Inferior parietal cortex (tissue), 1 donor: ENCODE results near the gene RAMP3.
"Not testable (repeated sequence)": the region's sequence is repeated elsewhere in the genome, so short reads cannot be mapped to it uniquely, and the experiment has no call there.

ENCODE experiments used
- DNase-seq: peaks from one replicate; pipeline ENCODE4 v3.0.0-alpha.2; 2016; ENCODE audit errors: extremely low spot score

Gene RAMP3

DNA sequence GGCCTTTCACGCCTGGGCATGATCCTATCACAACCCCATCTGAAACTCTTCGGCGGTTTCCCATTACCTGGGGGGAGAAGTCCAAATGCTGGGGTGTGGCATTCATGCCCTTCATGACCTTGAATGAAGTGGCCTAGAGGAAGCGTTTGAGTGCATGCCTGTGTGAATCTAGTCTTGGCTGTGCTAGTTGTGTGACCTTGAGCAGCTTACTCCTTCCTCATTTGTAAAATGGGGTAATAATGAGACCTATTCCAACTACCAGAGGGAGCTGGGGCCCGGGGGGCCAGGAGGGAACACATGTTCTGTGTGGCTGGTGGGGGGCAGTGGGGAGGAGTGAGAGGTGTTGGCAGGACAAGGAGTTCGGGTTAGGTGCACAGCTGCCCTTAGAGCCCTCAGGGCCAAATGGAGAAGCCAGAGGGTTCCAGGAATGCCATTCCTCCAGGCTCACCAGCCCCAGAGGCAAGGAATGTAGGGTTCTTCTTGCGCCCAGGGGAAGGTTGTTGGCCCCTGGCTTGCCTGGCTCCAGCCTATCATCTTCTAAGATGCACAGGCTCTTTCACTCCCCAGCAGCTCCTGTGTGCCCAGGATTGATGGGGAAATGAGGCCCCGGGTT is 24.8 kb upstream of the RAMP3 start:
- no peak for DNase-seq

DNA sequence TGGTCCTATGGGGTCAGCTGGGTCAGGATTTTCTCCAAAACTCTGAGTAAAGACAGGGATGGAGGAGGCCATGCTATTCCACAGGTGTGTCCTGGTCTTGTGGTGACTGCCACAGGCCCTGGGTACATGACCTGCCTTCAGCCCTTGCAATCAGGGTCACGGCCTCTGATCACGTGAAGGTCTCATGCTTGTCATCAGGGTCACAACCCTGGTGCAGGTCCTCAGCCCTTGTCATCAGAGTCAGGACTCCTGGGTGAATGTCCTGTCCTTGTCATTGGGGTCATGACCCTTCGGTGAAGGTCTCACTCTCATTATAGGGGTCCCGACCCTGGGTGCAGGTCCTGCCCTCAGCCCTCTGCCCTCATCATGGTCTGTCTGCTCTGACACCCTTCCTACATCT is 24.2 kb upstream of the RAMP3 start:
- DNase-seq: no peak

DNA sequence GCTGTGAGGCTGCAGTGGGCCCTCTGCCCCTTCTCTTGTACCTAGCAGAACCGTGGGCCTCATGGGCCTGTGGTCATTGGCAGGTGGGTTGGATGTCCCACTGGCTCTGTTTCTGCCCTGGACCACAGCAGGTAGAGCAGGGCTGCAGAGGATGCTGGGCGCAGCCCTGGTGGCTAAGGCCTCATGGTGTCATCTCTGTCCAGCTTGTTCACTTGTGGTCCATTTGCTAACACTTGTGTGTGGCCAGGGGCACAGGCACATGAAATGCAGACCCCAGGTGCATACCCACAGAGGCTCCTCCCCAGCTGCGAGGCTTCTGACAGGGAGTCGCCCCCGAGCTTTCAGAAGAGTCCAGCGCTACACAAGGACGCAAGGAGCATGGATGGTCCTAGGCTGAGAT is 23.7 kb upstream of the RAMP3 start:
- no peak for DNase-seq

DNA sequence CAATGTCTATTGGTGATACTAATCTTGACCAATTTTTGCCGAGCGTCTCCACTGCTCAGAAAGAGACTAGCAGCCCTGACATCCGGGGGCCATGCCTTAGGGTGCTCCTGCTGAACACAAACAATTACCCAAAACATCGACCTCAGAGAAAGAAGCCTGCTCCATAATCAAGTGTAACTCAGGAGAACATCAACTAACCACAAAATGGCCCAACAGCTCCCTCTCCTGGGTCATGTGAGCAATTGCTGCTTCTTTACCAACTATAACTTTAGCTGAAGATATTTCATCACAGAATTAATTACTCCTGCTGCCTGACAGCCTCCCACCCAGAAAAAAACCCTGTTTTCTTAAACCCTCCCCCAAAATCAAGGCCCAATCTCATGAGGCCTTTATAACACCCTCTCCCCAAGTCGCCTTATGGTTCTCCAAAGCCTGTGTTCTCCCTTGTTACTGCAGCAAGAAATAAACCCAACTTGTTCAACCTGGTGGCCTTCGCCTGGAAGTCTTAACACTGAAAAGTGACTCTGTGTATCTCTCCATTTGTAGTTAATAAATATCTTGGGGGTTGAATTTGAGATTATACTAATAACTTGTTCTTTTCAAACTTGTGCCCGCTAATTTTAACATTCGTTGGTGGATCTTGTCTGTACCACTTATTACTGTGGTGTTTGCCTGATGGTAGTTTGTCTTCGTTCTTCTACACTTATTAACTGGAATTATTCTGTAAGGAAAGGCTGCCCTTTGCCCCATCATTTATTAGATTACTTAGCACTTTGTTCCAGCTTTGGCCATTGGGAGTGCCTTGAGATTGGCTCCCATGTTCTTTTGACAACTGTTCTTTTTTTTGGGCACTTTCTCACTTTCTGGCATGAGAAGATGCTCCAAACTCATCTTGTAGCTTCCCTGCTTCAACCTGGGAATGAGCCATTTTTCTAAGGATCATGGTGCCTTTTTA is 21.2 kb upstream of the RAMP3 start:
- DNase-seq: peak; percentile 94

DNA sequence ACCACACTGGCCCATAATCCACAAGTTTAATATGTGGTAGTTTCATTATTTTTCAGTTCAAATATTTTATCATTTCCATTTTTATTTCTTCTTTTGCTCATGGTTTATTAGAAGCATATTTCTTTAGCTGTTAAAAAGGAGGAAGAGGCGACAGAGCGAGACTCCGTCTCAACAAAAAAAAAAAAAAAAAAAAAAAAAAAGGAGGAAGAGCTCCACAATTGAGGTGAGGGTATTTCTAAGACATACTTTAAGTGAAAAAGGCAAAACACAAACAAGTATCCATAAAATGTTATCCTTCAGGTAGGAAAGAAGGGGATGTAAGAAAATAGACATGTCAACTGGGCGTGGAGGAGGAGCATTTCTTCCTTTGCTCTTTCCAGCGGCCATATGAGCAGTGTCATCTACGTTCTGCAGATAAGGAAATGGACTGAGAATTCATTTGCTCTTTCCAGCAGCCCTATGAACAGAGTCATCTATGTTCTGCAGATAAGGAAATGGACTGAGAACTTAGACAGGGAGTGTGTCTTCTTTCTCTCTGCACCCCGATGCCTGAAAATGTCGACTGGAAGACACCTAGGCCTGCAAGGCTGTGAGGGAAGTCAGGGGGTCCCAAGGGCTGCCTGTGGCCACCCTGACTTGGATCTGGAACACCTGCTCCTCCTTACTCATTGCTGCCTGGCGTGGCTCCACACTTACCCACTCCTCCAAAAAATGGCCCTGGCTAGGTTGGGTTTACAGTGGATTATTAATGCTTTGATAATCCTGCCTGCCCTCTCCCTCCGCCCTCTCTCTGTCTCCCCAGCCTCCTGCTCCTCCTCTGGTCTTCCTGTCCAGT is 18.9 kb upstream of the RAMP3 start:
- DNase-seq: no peak

DNA sequence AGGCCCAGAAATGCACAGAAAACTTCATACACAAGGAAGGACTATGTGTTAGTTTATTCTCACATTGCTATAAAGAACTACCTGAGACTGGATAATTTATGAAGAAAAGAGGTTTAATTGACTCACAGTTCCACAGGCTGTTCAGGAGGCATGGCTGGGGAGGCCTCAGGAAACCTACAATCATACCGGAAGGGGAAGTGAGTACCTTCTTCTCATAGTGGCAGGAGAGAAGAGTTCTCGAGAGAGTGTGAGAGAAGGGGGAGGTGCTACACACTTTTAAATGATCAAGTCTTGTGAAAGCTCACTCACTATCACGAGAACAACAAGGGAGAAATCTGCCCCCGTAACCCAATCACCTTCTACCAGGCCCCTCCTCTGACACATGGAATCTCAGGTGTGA is 16.8 kb upstream of the RAMP3 start:
- no peak for DNase-seq

DNA sequence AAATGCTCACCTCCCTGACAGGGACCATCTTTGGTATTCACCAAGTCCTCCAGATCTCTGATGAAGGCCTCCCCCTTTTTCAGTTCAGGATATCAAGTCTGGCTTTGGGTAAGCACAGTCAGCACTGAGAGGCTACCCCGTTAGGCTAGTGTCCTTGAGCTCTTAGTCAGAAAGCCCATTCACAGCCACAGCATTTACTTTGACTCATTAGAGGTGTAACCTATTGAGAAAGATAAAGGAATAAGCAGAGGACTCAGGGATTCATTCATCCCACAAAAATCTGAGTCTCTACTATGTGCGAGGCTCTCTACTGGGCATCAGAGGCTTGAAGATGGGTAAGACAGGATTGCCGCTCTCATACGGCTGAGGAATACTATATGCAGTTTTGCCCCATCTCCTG is 14.0 kb upstream of the RAMP3 start:
- no peak for DNase-seq

DNA sequence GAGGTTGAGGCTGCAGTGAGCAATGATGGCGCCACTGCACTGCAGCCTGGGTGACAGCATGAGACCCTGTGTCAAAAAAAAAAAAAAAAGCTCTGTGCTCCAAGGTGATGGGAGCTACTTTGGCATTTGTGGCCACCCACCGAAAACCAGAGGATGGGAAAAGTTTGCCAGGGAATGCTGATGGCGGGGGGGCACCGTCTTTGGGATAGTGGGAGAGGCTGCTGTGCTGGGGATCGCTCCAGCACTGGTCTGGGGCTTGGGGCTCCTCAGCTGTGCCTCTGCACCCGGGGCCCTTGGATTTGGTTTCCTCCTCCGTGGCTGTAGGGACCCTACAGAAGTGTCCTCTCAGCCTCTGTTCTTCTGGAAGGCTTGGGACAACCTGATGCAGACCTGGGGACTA is 11.7 kb upstream of the RAMP3 start:
- no peak for DNase-seq

DNA sequence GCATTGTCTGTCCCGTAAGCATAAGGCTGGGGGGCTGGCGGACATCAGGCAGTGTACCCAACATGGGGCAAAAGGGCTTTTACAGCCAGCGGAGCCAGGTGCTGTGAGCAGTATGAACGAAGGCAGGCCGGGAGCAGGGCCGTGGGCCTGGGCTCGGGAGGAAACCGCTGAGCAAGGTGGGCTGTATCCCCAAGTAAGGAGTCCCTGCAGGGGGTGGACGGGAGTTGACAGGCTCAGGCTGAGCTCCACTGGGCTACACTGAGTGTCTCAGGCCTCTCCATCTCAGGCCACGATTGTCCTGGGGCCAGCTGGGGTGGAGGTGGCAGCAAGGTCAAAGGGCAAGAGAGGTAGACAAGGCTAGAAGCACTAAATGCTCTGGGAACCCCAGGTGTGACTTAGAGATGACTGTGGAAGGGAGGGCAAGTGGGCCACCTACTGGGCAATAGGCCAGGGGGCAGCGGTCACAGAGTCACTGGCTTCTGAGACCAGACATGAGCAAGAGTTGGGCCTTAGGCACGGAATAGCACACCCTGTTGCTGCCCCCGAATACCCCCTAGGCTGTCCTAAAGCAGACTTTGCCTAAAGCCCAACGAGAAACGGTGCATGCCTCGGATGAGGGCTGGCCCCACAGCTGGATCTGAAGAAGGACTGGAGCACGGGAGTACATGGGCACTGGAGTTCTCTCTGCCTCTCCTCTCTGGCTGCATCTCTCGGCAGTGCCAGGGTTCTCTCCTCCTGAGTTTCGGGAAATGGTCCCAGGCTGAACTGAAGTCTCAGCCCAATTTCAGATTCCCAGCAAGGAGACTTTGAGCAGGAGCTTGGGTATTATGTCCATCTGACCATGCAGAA is 10.8 kb upstream of the RAMP3 start:
- DNase-seq: no peak

DNA sequence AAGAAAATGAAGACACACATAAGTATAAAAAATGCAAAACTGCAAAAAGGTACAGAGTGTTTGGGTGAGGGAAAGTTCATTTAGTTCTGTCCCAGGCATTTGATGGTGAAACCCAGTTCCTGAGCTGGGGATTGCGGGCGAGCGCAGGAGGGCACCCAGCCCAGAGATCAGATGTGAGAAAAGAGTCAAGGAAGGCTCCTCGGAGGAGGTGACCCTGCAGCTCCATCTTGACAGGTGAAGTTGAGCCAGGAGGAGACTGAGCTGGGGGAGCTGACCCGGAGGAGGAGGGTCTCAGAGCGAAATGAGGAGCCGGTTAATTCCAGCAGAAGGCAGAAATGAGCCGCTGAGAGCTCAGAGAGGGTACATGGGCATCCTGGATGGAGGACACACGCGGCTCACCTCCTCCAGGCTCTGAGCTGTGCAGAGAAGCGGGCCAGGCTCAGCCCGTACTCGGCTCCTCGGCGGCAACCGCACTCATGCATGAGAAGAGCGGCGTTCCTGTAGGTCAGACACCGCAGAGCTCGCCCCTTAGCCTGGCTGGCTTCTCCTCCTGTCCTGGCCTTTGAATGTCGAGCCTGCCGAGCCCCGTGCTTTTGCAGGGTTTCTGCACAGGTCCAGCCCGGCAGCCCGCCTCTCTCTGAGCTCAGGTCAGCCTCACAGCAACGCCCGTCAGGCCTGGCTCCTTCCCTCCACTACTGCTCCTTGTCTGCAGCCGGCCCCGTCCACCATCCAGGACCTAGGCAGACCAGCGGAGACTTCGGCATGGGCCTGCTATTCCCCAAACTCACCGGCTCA is 9.5 kb upstream of the RAMP3 start:
- no peak for DNase-seq

DNA sequence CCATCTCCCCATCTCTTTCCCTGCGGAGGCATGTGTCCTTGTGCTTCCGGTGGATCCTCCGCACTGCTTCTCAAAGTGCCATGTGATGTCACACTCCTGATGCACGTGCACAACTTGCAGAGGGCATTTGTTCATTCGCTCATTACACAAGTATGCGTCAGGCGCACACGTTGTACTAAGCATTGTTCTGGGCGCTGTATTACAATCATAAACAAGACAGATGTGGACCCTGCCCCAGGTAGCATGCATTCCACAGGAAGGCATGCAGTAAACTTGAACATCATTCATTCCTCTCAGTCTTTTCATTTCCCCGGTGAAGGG is 9.0 kb upstream of the RAMP3 start:
- DNase-seq: no peak

DNA sequence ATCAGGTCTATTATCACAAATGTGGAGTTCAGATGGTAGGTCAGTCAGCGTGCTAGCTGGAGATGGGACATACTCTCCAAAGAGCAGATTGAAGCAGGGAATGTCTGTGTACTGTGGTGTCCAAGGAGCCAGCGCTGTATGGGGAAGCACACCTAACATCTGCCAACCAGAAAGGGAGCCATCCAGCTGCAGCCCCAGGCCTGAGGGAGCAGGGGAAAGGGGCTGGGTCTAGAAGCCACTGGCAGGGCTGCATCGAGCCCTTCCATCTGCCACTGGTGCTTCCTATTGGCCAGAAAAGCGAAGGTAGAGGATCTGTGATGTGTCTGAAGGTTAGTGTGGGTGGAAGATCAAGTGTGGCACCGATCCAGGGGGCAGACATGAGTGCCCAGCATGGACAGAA is 8.0 kb upstream of the RAMP3 start:
- no peak for DNase-seq

DNA sequence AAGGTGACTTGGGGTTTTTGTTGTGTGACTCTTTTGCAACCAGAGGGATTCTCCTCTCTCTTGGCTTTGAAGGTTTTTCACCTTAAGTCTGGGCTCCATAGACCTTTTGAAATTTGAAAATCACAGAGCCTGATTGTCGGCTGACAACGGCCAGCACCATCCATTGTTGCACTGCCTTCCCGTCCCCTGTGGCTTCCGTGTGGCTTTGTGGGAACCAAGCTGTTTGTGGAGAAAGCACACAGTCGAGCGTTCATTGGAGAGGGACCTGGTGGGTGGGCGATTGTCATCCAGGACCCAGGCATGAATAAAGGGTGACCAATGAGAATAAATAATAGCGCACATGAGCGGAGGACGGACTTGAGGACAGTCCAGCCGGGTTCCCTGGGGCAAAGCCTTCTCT is 7.4 kb upstream of the RAMP3 start:
- no peak for DNase-seq

DNA sequence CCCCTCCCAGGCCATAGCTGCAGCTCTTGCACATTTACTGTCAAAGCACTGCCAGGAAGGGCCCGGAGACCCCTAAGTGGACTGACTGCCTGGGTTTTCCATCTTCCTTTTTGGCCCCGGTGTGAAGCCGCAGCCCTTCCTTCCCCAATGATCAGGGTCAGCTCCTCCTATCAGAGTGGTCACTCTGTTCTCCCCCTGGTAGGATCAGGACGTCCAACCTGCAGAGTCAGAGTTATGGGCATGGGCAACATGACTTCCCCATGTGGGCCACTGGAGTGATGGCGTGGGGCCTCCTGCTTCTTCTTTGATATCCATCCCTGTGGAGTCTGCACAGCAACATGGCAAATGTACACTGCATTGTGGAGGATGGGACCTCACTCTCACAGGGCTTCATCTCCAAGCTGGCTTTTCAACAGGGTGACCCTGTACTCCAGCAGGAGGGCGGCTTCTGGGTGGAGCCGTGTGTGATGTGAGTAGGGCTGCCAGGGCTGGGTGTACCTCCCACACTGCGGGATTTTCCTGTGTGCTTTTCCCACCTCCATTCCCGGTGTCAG is 6.4 kb upstream of the RAMP3 start:
- no peak for DNase-seq

DNA sequence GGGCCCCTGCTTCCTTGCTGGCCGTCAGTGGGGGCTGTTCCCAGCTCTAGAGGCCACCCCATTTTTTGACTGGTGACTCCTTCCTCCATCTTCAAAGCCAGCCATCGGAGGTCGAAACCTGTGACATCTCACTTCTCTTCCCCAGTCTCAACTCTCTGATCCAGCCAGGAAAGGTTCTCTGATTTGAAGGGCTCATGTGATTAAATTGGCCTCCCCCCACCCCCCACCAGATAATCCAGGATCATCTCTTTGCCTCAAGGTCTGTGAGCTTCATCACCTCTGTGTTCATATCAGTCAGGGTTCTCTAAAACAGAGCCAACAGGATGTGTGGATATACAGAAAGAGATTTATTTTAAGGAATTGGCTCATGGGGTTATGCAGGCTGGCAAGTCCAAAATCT is 5.6 kb upstream of the RAMP3 start:
- DNase-seq: no peak

DNA sequence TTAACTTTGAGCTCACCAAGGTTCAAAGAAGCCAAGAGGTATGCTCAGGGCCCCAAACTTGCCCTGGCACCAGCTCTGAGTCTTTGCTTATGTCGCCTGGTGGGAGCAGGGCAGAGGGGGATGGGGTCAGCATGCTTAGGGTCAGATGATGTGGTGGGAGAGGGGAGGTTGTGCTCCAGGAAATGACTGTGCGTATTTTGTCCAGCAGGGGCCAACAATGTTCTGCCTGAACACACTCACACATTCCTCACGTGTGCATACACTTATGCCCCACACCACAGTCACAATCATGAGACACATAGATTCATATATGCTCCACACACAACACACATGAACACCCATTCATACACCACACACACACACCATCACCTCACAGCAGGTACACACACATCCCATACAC is 4.4 kb upstream of the RAMP3 start:
- no peak for DNase-seq

DNA sequence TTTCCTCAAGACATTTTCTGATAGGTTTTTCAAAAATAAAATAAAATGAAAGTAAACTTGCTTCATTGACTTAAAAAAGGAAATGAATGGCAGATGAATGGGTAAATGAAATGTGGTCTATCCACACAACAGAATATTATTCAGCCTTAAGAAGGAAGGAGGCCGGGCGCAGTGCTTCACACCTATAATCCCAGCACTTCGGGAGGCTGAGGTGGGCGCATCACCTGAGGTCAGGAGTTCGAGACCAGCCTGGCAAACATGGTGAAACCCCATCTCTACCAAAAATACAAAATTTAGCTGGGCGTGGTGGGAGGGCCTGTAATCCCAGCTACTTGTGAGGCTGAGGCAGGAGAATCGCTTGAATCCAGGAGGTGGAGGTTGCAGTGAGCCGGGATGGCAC is 3.7 kb upstream of the RAMP3 start:
- DNase-seq: not testable (repeated sequence)

DNA sequence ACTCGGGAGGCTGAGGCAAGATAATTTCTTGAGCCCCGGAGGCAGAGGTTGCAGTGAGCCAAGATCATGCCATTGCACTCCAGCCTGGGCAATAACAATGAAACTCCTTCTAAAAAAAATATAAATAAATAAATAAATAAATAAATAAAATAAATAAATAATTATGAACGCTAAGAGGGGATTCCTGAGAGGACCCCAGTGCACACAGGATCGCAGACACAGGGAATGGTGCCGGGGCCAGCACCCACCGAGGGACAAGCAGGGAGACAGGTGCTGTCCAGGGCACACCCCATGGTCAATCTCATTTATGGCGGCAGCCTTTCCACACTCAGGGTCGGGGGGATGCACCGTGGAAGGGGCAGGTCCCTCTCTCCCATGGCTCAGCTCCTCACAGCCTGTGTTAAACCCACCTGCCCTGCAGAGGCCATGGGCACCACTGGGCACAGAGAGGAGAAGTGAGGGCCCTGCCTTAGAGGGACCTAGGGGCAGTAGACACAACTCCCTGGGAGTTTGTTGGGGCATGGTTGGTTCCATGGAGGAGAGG is 2.2 kb upstream of the RAMP3 start:
- no peak for DNase-seq

DNA sequence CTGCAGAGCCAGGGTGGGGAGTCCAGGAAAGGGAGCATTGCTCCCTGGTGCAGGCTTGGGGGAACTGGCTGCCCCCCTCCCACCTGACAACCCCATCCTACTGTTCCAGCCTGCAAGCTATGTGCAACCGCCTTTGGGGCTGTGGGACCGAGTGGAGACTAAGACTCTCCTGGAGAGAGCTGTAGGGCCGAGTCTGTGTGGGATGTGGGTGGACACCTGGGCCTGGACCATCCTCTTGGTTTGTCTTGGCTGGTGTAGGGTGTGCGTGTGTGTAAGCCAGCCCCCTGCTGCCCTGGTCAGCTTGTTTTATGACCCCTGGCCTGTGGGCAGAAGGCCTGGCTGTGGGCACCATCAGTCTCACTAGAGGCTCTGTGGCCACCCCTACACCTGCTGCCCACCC is 1.6 kb upstream of the RAMP3 start:
- no peak for DNase-seq

DNA sequence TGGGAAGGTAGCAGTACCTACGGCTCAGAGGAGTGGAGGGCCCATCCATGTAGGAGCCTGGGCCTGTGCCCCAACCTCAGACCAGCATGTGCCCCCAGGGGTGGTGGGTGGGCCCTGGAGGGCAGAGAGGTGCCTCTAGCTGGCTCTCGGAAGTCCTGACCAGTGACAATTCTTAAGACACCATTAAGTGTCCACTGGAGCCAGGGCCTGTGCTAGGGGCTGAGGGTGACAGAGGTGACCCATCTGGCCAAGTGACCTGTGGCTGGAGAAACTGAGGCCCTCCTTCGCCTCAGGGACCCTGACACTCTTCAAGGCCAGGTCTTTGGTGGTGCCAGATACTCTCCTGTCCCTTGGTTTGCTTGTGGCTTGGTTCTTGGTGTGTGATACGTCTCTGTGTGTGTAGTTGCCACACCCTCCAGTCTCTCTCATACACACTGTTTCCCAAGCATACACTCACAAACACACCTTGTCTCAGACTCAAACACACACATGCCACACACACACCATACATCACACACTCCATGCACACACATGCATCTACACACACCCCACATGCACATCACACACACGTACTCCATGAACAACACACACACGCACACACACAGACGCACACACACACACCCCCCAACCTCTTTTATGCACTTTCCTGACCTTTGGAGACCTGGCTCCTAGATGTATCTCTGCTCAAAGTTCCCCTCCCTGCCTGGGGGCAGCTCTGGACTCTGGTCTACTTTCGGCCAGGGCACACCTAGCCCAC is 897 bp upstream of the RAMP3 start:
- no peak for DNase-seq
